GM23338 (cell line): ENCODE data around the gene LRRC57. TPM values are rescaled to one million over a fixed set of nuclear protein-coding genes. Genes with fewer than 3 reads are reported as not detected.

Experiments used
- ATAC-seq: fragments of 200-7000 bp; cut with Tn5 transposase; 3 replicates; pipeline ENCODE4 v1.9.1; 2020
- DNase-seq: peaks from one replicate; pipeline ENCODE4 v3.0.0-alpha.2; 2015; ENCODE audit warnings: low spot score
- H2AFZ ChIP-seq: fragments of 200-600 bp; sonication (generic); 2 replicates; pipeline ENCODE4 v1.8.0; 2016; ENCODE audit warnings: antibody characterized with exemption, mild to moderate bottlenecking, moderate library complexity
- H3F3A ChIP-seq: fragments of 200-600 bp; sonication (generic); replicated peaks from 2 replicates; pipeline ENCODE4 v1.8.0; 2017; ENCODE audit warnings: antibody characterized with exemption, mixed run types, low read depth
- H3K27ac ChIP-seq: fragments of 200-600 bp; sonication (generic); 2 replicates; pipeline ENCODE4 v1.6.1; 2016; ENCODE audit warnings: low read depth
- H3K27me3 ChIP-seq: fragments of 200-600 bp; sonication (generic); 2 replicates; pipeline ENCODE4 v1.8.0; 2016; ENCODE audit warnings: mild to moderate bottlenecking, mixed run types, moderate library complexity; ENCODE audit not compliant: insufficient read depth
- H3K36me3 ChIP-seq: fragments of 200-600 bp; sonication (generic); 2 replicates; pipeline ENCODE4 v1.8.0; 2016; ENCODE audit warnings: mild to moderate bottlenecking; ENCODE audit not compliant: insufficient read depth
- H3K4me1 ChIP-seq: fragments of 200-600 bp; sonication (generic); 2 replicates; pipeline ENCODE4 v1.8.0; 2016; ENCODE audit warnings: mild to moderate bottlenecking, moderate library complexity; ENCODE audit not compliant: insufficient read depth
- H3K4me2 ChIP-seq: fragments of 200-600 bp; sonication (generic); 2 replicates; pipeline ENCODE4 v1.7.1; 2017; ENCODE audit warnings: mixed run types
- H3K4me3 ChIP-seq: fragments of 200-600 bp; sonication (generic); 2 replicates; pipeline ENCODE4 v1.6.1; 2016; ENCODE audit warnings: mixed run types
- H3K79me2 ChIP-seq: fragments of 200-600 bp; sonication (generic); replicated peaks from 2 replicates; pipeline ENCODE4 v1.8.0; 2017; ENCODE audit warnings: mild to moderate bottlenecking; ENCODE audit not compliant: insufficient read depth
- H3K9me2 ChIP-seq: fragments of 200-600 bp; sonication (generic); 2 replicates; pipeline ENCODE4 v1.8.0; 2017; ENCODE audit not compliant: insufficient read depth
- H4K20me1 ChIP-seq: fragments of 200-600 bp; sonication (generic); replicated peaks from 2 replicates; pipeline ENCODE4 v1.8.0; 2017; ENCODE audit warnings: mild to moderate bottlenecking; ENCODE audit not compliant: insufficient read depth
- H3K27ac Mint-ChIP-seq: 2 replicates; pipeline ENCODE4 v1.8.0; 2020; ENCODE audit warnings: inconsistent platforms, mild to moderate bottlenecking, moderate library complexity, mixed read lengths
- H3K27me3 Mint-ChIP-seq: 3 replicates; pipeline ENCODE4 v1.8.0; 2022; ENCODE audit warnings: low read depth, mild to moderate bottlenecking, moderate library complexity, mixed read lengths, inconsistent platforms; ENCODE audit not compliant: insufficient read depth, poor library complexity
- H3K36me3 Mint-ChIP-seq: 3 replicates; pipeline ENCODE4 v1.8.0; 2021; ENCODE audit warnings: low read depth, mild to moderate bottlenecking, inconsistent platforms, moderate library complexity, mixed read lengths
- H3K4me1 Mint-ChIP-seq: 3 replicates; pipeline ENCODE4 v1.8.0; 2020; ENCODE audit warnings: mild to moderate bottlenecking, inconsistent platforms, mixed read lengths
- H3K4me3 Mint-ChIP-seq: 3 replicates; pipeline ENCODE4 v1.8.0; 2021; ENCODE audit warnings: moderate library complexity, mild to moderate bottlenecking, inconsistent platforms, mixed read lengths
- H3K9me3 Mint-ChIP-seq: 3 replicates; pipeline ENCODE4 v1.8.0; 2020; ENCODE audit warnings: moderate library complexity, mild to moderate bottlenecking, inconsistent platforms, mixed read lengths
- CREB1 ChIP-seq: fragments of 250-450 bp; sonication (Bioruptor Pico); IDR thresholded peaks from 2 replicates; pipeline ENCODE4 v1.5.0; 2020; ENCODE audit warnings: low read depth, mild to moderate bottlenecking, moderate library complexity
- EZH2 ChIP-seq: fragments of 200-600 bp; sonication (generic); IDR thresholded peaks from one replicate; pipeline ENCODE4 v1.8.0; 2017; ENCODE audit warnings: antibody characterized with exemption, mild to moderate bottlenecking, low read depth; ENCODE audit not compliant: unreplicated experiment
- JUNB ChIP-seq: IDR thresholded peaks from one replicate; pipeline ENCODE4 v1.6.1; 2016; ENCODE audit warnings: antibody characterized with exemption; ENCODE audit not compliant: unreplicated experiment
- ZNF114 ChIP-seq: fragments of 250-450 bp; sonication (Bioruptor Pico); IDR thresholded peaks from 2 replicates; pipeline ENCODE4 v1.5.0; 2020; ENCODE audit warnings: mild to moderate bottlenecking, moderate library complexity
- polyA plus RNA-seq: library from polyadenylated mRNA; unstranded; fragments of >200 nt; fragmentation: Nextera tagmentation; extraction: Ambion mirVana; gene quantifications from 2 replicates; pipeline ENCODE4 v1.2.1, GENCODE V29; 2016
- total RNA-seq: library from RNA; depleted of rRNA; stranded (reverse); fragments of >200 nt; shearing (Covaris generic); gene quantifications from 2 replicates; pipeline ENCODE4 v1.2.3, GENCODE V29; 2014
- TF ChIP-seq, protein P1 (sequence below), 2 experiments: fragments of 200-600 bp in 1 of 2; sonication (generic) in 1 of 2; conservative IDR thresholded peaks; 2 replicates each; pipeline versions ENCODE4 v1.5.1 to v1.6.1; 2016 to 2017; ENCODE audit warnings: antibody characterized with exemption in 2 of 2, low read depth in 2 of 2, mild to moderate bottlenecking in 2 of 2, moderate library complexity in 1 of 2
- TF ChIP-seq, protein P2 (sequence below): fragments of 250-450 bp; sonication (Bioruptor Pico); IDR thresholded peaks from 2 replicates; pipeline ENCODE4 v1.5.0; 2020; ENCODE audit warnings: mild to moderate bottlenecking, moderate library complexity

Gene LRRC57
- total and polyA plus RNA-seq, 2 experiments from 2014 or later: 5.4 to 9.0 TPM

DNA sequence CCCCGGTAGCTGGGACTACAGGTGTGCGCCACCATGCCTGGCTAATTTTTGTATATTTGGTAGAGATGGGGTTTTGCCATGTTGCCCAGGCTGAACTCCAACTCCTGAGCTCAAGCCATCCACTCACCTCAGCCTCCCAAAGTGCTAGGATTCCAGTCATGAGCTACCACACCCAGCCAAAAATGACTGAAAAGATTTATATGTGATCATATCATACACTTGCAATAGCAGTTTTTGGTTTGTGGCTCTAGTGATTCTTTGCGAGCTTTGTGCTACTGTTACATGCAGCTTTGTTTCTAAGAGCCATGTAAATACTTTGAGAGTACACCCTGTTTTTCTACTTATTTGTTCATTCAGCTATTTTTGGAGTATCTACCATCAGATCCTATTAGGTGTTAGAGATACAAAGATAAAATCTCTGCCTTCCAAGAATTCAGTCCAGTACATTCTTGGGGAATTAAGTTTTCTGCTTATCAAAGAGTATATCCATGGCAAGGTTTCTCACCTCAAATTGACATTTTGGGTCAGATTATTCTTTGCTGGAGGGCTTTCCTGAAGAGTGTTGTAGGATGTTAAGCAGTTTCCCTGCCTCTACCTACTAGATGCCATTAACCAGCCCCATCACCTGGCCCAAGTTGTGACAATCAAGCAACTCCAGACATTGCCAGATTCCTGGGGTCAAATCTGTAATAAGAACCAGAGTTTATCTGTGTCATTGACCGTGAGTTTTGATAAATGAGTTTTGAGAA is 38.2 kb downstream of the LRRC57 start (continued):
- TF ChIP-seq EZH2 (no peak), JUNB (no peak)
- TF ChIP-seq, protein P1, sequence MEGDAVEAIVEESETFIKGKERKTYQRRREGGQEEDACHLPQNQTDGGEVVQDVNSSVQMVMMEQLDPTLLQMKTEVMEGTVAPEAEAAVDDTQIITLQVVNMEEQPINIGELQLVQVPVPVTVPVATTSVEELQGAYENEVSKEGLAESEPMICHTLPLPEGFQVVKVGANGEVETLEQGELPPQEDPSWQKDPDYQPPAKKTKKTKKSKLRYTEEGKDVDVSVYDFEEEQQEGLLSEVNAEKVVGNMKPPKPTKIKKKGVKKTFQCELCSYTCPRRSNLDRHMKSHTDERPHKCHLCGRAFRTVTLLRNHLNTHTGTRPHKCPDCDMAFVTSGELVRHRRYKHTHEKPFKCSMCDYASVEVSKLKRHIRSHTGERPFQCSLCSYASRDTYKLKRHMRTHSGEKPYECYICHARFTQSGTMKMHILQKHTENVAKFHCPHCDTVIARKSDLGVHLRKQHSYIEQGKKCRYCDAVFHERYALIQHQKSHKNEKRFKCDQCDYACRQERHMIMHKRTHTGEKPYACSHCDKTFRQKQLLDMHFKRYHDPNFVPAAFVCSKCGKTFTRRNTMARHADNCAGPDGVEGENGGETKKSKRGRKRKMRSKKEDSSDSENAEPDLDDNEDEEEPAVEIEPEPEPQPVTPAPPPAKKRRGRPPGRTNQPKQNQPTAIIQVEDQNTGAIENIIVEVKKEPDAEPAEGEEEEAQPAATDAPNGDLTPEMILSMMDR (conservative IDR thresholded peaks at IDR 0.05; ENCODE audit: low read depth in 2 of 2): no peak

DNA sequence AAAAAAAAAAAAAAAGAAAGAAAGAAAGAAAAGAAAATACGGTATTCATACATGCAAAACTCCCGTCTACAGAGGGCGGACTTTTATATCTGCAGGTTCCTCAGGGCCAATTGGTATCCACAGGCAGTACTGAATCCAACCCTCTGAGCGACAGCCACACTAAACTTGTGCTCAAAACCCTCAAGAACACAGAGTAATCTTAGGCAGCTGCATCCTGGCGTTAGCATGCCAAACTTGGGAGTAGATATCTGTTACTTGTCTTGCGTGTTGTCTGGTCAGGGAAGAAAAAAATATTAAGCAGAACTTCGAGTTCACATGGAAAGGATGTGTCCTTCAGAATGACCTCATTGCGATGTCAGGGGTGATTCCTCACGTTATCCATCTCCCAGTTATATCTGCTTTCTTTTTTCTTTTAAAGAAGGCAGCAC is 40.3 kb downstream of the LRRC57 start:
- no peaks in the 10 kb centered on the region for H3K9me2 ChIP-seq
- H3K79me2 ChIP-seq: peaks cover 55% of the 10 kb centered on the region
- H3K4me2 ChIP-seq: no peak overlapping the region
- no peaks in the 10 kb centered on the region for H3K4me1 ChIP-seq
- no peaks in the 10 kb centered on the region for H3K9me3 Mint-ChIP-seq
- no peak overlapping the region for H3K27ac Mint-ChIP-seq
- ATAC-seq (no peak), DNase-seq (peak; percentile 17)
- no peaks in the 10 kb centered on the region for H3K27me3 ChIP-seq
- no peak overlapping the region for H3K4me3 ChIP-seq
- H4K20me1 ChIP-seq: peaks cover 11% of the 10 kb centered on the region
- H3K27me3 Mint-ChIP-seq: peaks cover 4% of the 10 kb centered on the region
- peaks cover 7% of the 10 kb centered on the region; the same call in 2 of the 3 replicates for H3K36me3 Mint-ChIP-seq
- H2AFZ ChIP-seq: no peak overlapping the region
- H3K27ac ChIP-seq: no peak overlapping the region
- no peaks in the 10 kb centered on the region for H3F3A ChIP-seq
- no peaks in the 10 kb centered on the region for H3K4me1 Mint-ChIP-seq
- TF ChIP-seq ZNF114 (CRISPR knock-in tag) (no peak), CREB1 (no peak)
- TF ChIP-seq, protein P1 (conservative IDR thresholded peaks at IDR 0.05; ENCODE audit: low read depth in 2 of 2): no peak
- no peaks in the 10 kb centered on the region for H3K36me3 ChIP-seq
- H3K4me3 Mint-ChIP-seq: no peak overlapping the region

DNA sequence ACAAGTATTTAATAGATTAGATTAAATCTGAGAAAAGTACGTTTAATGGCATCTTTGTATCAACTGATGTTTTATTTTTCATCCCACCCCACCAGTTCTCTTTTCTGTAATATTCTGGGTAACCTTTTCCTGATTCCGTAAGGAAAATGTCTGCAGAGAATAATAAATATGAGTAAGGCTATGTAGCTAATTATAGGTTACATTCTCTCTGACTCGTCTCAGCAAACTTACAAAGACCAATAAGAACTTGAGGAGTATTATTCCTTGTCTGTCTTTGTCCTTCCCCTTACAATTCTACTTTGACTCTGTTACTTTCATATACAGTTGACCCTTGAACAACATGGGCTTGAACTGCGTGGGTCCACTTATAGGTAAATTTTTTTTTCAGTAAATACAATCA is 41.1 kb downstream of the LRRC57 start:
- H3K9me3 Mint-ChIP-seq: no peaks in the 10 kb centered on the region
- no peak overlapping the region for H3K4me3 Mint-ChIP-seq
- H3K9me2 ChIP-seq: no peaks in the 10 kb centered on the region
- no peaks in the 10 kb centered on the region for H3K36me3 Mint-ChIP-seq
- no peaks in the 10 kb centered on the region for H3K36me3 ChIP-seq
- H3F3A ChIP-seq: no peaks in the 10 kb centered on the region
- H3K4me1 Mint-ChIP-seq: no peaks in the 10 kb centered on the region
- H3K4me1 ChIP-seq: no peaks in the 10 kb centered on the region
- peaks cover 16% of the 10 kb centered on the region for H4K20me1 ChIP-seq
- H3K4me3 ChIP-seq: no peak overlapping the region
- peaks cover 1% of the 10 kb centered on the region for H3K27me3 Mint-ChIP-seq
- H3K27me3 ChIP-seq: no peaks in the 10 kb centered on the region
- peaks cover 63% of the 10 kb centered on the region for H3K79me2 ChIP-seq
- no peak overlapping the region for H3K4me2 ChIP-seq
- H3K27ac Mint-ChIP-seq: no peak overlapping the region
- no peak overlapping the region for H3K27ac ChIP-seq
- no peak for DNase-seq
- ATAC-seq: no peak
- TF ChIP-seq, protein P2, sequence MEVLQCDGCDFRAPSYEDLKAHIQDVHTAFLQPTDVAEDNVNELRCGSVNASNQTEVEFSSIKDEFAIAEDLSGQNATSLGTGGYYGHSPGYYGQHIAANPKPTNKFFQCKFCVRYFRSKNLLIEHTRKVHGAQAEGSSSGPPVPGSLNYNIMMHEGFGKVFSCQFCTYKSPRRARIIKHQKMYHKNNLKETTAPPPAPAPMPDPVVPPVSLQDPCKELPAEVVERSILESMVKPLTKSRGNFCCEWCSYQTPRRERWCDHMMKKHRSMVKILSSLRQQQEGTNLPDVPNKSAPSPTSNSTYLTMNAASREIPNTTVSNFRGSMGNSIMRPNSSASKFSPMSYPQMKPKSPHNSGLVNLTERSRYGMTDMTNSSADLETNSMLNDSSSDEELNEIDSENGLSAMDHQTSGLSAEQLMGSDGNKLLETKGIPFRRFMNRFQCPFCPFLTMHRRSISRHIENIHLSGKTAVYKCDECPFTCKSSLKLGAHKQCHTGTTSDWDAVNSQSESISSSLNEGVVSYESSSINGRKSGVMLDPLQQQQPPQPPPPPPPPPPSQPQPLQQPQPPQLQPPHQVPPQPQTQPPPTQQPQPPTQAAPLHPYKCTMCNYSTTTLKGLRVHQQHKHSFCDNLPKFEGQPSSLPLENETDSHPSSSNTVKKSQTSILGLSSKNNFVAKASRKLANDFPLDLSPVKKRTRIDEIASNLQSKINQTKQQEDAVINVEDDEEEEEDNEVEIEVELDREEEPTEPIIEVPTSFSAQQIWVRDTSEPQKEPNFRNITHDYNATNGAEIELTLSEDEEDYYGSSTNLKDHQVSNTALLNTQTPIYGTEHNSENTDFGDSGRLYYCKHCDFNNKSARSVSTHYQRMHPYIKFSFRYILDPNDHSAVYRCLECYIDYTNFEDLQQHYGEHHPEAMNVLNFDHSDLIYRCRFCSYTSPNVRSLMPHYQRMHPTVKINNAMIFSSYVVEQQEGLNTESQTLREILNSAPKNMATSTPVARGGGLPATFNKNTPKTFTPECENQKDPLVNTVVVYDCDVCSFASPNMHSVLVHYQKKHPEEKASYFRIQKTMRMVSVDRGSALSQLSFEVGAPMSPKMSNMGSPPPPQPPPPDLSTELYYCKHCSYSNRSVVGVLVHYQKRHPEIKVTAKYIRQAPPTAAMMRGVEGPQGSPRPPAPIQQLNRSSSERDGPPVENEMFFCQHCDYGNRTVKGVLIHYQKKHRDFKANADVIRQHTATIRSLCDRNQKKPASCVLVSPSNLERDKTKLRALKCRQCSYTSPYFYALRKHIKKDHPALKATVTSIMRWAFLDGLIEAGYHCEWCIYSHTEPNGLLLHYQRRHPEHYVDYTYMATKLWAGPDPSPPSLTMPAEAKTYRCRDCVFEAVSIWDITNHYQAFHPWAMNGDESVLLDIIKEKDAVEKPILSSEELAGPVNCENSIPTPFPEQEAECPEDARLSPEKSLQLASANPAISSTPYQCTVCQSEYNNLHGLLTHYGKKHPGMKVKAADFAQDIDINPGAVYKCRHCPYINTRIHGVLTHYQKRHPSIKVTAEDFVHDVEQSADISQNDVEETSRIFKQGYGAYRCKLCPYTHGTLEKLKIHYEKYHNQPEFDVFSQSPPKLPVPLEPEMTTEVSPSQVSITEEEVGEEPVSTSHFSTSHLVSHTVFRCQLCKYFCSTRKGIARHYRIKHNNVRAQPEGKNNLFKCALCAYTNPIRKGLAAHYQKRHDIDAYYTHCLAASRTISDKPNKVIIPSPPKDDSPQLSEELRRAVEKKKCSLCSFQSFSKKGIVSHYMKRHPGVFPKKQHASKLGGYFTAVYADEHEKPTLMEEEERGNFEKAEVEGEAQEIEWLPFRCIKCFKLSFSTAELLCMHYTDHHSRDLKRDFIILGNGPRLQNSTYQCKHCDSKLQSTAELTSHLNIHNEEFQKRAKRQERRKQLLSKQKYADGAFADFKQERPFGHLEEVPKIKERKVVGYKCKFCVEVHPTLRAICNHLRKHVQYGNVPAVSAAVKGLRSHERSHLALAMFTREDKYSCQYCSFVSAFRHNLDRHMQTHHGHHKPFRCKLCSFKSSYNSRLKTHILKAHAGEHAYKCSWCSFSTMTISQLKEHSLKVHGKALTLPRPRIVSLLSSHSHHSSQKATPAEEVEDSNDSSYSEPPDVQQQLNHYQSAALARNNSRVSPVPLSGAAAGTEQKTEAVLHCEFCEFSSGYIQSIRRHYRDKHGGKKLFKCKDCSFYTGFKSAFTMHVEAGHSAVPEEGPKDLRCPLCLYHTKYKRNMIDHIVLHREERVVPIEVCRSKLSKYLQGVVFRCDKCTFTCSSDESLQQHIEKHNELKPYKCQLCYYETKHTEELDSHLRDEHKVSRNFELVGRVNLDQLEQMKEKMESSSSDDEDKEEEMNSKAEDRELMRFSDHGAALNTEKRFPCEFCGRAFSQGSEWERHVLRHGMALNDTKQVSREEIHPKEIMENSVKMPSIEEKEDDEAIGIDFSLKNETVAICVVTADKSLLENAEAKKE: no peak
- no peak overlapping the region for H2AFZ ChIP-seq
